Endothelial cell of umbilical vein (primary cell): Measurements from ENCODE around the gene UBE2U. TPM values are rescaled to one million over a fixed set of nuclear protein-coding genes. Genes with fewer than 3 reads are reported as not detected.

Source experiments
- BruUV-seq: library from RNA; stranded (reverse); fragments of 400-500 nt; replicated peaks from 2 replicates; lab custom pipeline; 2021; lab: Mats Ljungman, UMichigan
- CTCF ChIA-PET: fragments of 300-600, 350-600 bp; sonication (Branson Sonifier 250); formaldehyde crosslinking; loops from one replicate; lab custom pipeline; 2021; ENCODE audit warnings: antibody characterized with exemption, inconsistent platforms; lab: Charles Lee
- POLR2A ChIA-PET: fragments of 300-600, 350-600 bp; sonication (Branson Sonifier 250); formaldehyde crosslinking; loops from one replicate; lab custom pipeline; 2021; ENCODE audit warnings: antibody characterized with exemption, inconsistent platforms; lab: Charles Lee
- DNase-seq: peaks from one replicate; pipeline ENCODE4 v3.0.0-alpha.2; 2011; ENCODE audit warnings: low read depth, low spot score
- FAIRE-seq: peaks from 2 replicates; lab custom pipeline; 2011; peaks lifted over from hg19 to GRCh38; lab: Jason Lieb, UNC
- H2AFZ ChIP-seq: 2 replicates; pipeline ENCODE4 v1.6.0; 2012; ENCODE audit warnings: low read depth, low read length, control low read depth, inconsistent platforms
- H3K27ac ChIP-seq: 2 replicates; pipeline ENCODE4 v1.5.1; 2011; ENCODE audit warnings: low read depth, mild to moderate bottlenecking, control low read depth, low read length, moderate library complexity; ENCODE audit not compliant: insufficient read depth
- H3K27me3 ChIP-seq, 2 experiments: 2 replicates each; pipeline versions ENCODE4 v1.6.0 to v1.6.1; 2011; ENCODE audit warnings: low read length in 2 of 2, mixed read lengths in 1 of 2; ENCODE audit not compliant: control insufficient read depth in 2 of 2, insufficient read depth in 2 of 2
- H3K36me3 ChIP-seq, 2 experiments: 2 replicates in 1 of 2; 3 replicates in 1 of 2; pipeline ENCODE4 v1.5.1; 2011; ENCODE audit warnings: low read length in 2 of 2, mild to moderate bottlenecking in 1 of 2, moderate library complexity in 1 of 2; ENCODE audit not compliant: control insufficient read depth in 2 of 2, insufficient read depth in 2 of 2; ENCODE audit errors: extremely low read depth in 1 of 2
- H3K4me1 ChIP-seq: 3 replicates; pipeline ENCODE4 v1.5.1; 2011; ENCODE audit warnings: mild to moderate bottlenecking, low read length; ENCODE audit not compliant: control insufficient read depth, insufficient read depth; ENCODE audit errors: extremely low read depth
- H3K4me2 ChIP-seq: 2 replicates; pipeline ENCODE4 v1.6.1; 2011; ENCODE audit warnings: low read length, control low read depth, mixed read lengths; ENCODE audit not compliant: insufficient read depth
- H3K4me3 ChIP-seq, 3 experiments: fragments of 200-600 bp in 1 of 3; sonication (generic), shearing (Covaris generic) in 1 of 3; replicated peaks in 1 of 3; 2 replicates each; pipeline ENCODE4 v1.5.1; 2011 to 2016; ENCODE audit warnings: control low read depth in 3 of 3, low read length in 3 of 3, mild to moderate bottlenecking in 2 of 3, inconsistent platforms in 1 of 3, low read depth in 1 of 3, moderate library complexity in 1 of 3; ENCODE audit not compliant: insufficient read depth in 1 of 3
- H3K79me2 ChIP-seq: 2 replicates; pipeline ENCODE4 v1.6.0; 2012; ENCODE audit warnings: low read length, inconsistent platforms; ENCODE audit not compliant: control insufficient read depth, insufficient read depth
- H3K9ac ChIP-seq: replicated peaks from 2 replicates; pipeline ENCODE3; 2011; ENCODE audit warnings: low read length, control low read depth; ENCODE audit not compliant: insufficient read depth; ENCODE audit errors: extremely low read depth
- H3K9me1 ChIP-seq: replicated peaks from 3 replicates; pipeline ENCODE4 v1.6.0; 2011; ENCODE audit warnings: mild to moderate bottlenecking, low read length; ENCODE audit not compliant: control insufficient read depth, insufficient read depth; ENCODE audit errors: extremely low read depth
- H3K9me3 ChIP-seq: replicated peaks from 2 replicates; pipeline ENCODE4 v1.5.1; 2012; ENCODE audit warnings: low read length, inconsistent platforms; ENCODE audit not compliant: control insufficient read depth, insufficient read depth
- H4K20me1 ChIP-seq: replicated peaks from 2 replicates; pipeline ENCODE3; 2011; ENCODE audit warnings: mild to moderate bottlenecking, low read length; ENCODE audit not compliant: control insufficient read depth, insufficient read depth; ENCODE audit errors: extremely low read depth
- CTCF ChIP-seq, 2 donors: IDR thresholded peaks; 1 replicate in 1 of 2; 2 replicates in 1 of 2; pipeline ENCODE4 v1.5.1; 2011; ENCODE audit warnings: low read length in 2 of 2, mild to moderate bottlenecking in 2 of 2, moderate library complexity in 2 of 2, control low read depth in 1 of 2, inconsistent platforms in 1 of 2, low read depth in 1 of 2; ENCODE audit not compliant: insufficient read depth in 1 of 2; ENCODE audit errors: extremely low read depth in 1 of 2
- FOS ChIP-seq: IDR thresholded peaks from 2 replicates; pipeline ENCODE4 v1.6.1; 2011; ENCODE audit warnings: mild to moderate bottlenecking, low read length, moderate library complexity, borderline replicate concordance; ENCODE audit not compliant: insufficient read depth
- JUN ChIP-seq: IDR thresholded peaks from 2 replicates; pipeline ENCODE4 v1.6.1; 2011; ENCODE audit warnings: borderline replicate concordance, low read depth; ENCODE audit not compliant: insufficient read length, insufficient read depth
- MAX ChIP-seq: IDR thresholded peaks from 2 replicates; pipeline ENCODE4 v1.6.1; 2011; ENCODE audit not compliant: insufficient read depth, insufficient read length
- MYC ChIP-seq: IDR thresholded peaks from one replicate; pipeline ENCODE4 v1.6.1; 2011; ENCODE audit warnings: mild to moderate bottlenecking, low read depth, low read length
- POLR2A ChIP-seq: IDR thresholded peaks from 2 replicates; pipeline ENCODE4 v1.6.1; 2012; ENCODE audit warnings: low read depth, mild to moderate bottlenecking, control low read depth, low read length
- POLR2AphosphoS5 ChIP-seq: IDR thresholded peaks from 2 replicates; pipeline ENCODE4 v1.6.1; 2012; ENCODE audit warnings: low read depth, mild to moderate bottlenecking, control low read depth, low read length, moderate library complexity; ENCODE audit not compliant: insufficient read depth
- dilution Hi-C: fragments of 300-500 bp; cut with MboI; formaldehyde crosslinking; loops from one replicate; pipeline ENCODE4 v1.15.0; 2019; ENCODE audit warnings: low sequenced_read_pairs; ENCODE audit not compliant: extremely low pct_ligation_motif_present
- intact Hi-C: fragments of 100-400 bp; cut with micrococcal nuclease; formaldehyde crosslinking; loops from one replicate; pipeline ENCODE4 v1.10.0; 2022
- polyA plus RNA-seq, 4 experiments: library from polyadenylated mRNA; depleted of rRNA in 3 of 4; stranded (reverse) in 3 of 4; unstranded in 1 of 4; fragments of >200 nt; gene quantifications; 2 replicates each; pipeline versions ENCODE4 v1.2.1 to v1.2.3, GENCODE V29; 2011 to 2012; ENCODE audit warnings: missing spikeins in 1 of 4
- total RNA-seq: library from RNA; stranded (reverse); gene quantifications from 2 replicates; pipeline ENCODE4 v1.2.3, GENCODE V29; 2021

Gene UBE2U
- total and polyA plus RNA-seq, 2 donors (not counting 3 experiments of a cell fraction or from before 2014, with no cell fraction given), result not detected

GRCh38 chr1:64186138-64186897 lies 17.1 kb upstream of the UBE2U start:
- ChIA-PET CTCF (interaction anchor here (0.7 kb wide), 1 partner anchor 36 kb away, joined by 3 read pairs; no protein-coding TSS in a partner anchor), POLR2A (no interaction called here)
- dilution Hi-C loops (no loop called here), intact Hi-C loops (no loop called here)
- H2AFZ ChIP-seq, result no peak overlapping the region
- H3K36me3 ChIP-seq, result no peaks in the 10 kb centered on the region
- H3K9ac ChIP-seq, result no peak overlapping the region
- no peaks in the 10 kb centered on the region for H3K9me1 ChIP-seq
- no peaks in the 10 kb centered on the region for H3K79me2 ChIP-seq
- no peak for TF ChIP-seq CTCF (IDR thresholded peaks at IDR 0.05; ENCODE audit: extremely low read depth in 1 of 2, insufficient read depth in 1 of 2, low read depth in 1 of 2, low read length in 2 of 2)
- no peak for TF ChIP-seq POLR2A
- TF ChIP-seq MYC, result no peak
- no peaks in the 10 kb centered on the region for H3K27me3 ChIP-seq
- no peak for DNase-seq
- no peaks in the 10 kb centered on the region for H4K20me1 ChIP-seq
- H3K4me3 ChIP-seq, result no peak overlapping the region
- BruUV-seq, result no TSS peak
- H3K4me1 ChIP-seq, result no peaks in the 10 kb centered on the region
- FAIRE-seq, result no peak
- no peak overlapping the region for H3K27ac ChIP-seq
- H3K4me2 ChIP-seq, result no peak overlapping the region
- H3K9me3 ChIP-seq, result no peaks in the 10 kb centered on the region

GRCh38 chr1:64186898-64187280 lies 16.5 kb upstream of the UBE2U start:
- FAIRE-seq, result no peak
- BruUV-seq, result no TSS peak

More at GRCh38 chr1:64186898-64187280, 16.5 kb upstream of the UBE2U start:
- Histone ChIP-seq H3K27me3 (no peaks in the 10 kb centered on the region), H3K4me2 (no peak overlapping the region), H3K9me3 (no peaks in the 10 kb centered on the region), H4K20me1 (no peaks in the 10 kb centered on the region), H3K79me2 (no peaks in the 10 kb centered on the region), H3K27ac (no peak overlapping the region), H3K4me1 (no peaks in the 10 kb centered on the region), H3K4me3 (no peak overlapping the region), H2AFZ (no peak overlapping the region), H3K9ac (no peak overlapping the region), H3K9me1 (no peaks in the 10 kb centered on the region), H3K36me3 (no peaks in the 10 kb centered on the region)
- POLR2A ChIA-PET, result no interaction called here
- dilution Hi-C loops (no loop called here), intact Hi-C loops (no loop called here)
- TF ChIP-seq POLR2AphosphoS5, result no peak
- no peak for TF ChIP-seq FOS
- no peak for TF ChIP-seq MAX
- TF ChIP-seq JUN, result no peak
- TF ChIP-seq CTCF (IDR thresholded peaks at IDR 0.05; ENCODE audit: extremely low read depth in 1 of 2, insufficient read depth in 1 of 2, low read depth in 1 of 2, low read length in 2 of 2), result no peak
- CTCF ChIA-PET, result interaction anchor here (0.7 kb wide), 1 partner anchor 36 kb away, joined by 3 read pairs; no protein-coding TSS in a partner anchor
- DNase-seq, result no peak
